Epithelial cell of proximal tubule (primary cell): ENCODE measurements around the gene SETX. TPM values are rescaled to one million over a fixed set of nuclear protein-coding genes. Genes with fewer than 3 reads are reported as not detected.
"Not testable (repeated sequence)": the region's sequence is repeated elsewhere in the genome, so short reads cannot be mapped to it uniquely, and the experiment has no call there.

Experiments
- DNase-seq: peaks from one replicate; pipeline ENCODE4 v3.0.0-alpha.2; 2011; ENCODE audit warnings: low read depth
- H3K4me3 ChIP-seq: 2 replicates; pipeline ENCODE4 v1.5.1; 2011; ENCODE audit warnings: low read depth, mild to moderate bottlenecking, low read length
- CTCF ChIP-seq: conservative IDR thresholded peaks from 2 replicates; pipeline ENCODE4 v1.5.1; 2012; ENCODE audit warnings: low read depth, mild to moderate bottlenecking, low read length
- total RNA-seq: library from RNA; depleted of rRNA; stranded (reverse); fragments of >200 nt; gene quantifications from 2 replicates; pipeline ENCODE4 v1.2.3, GENCODE V29; 2015

SETX gene
- total RNA-seq, 1 donor from 2014 or later, result 34.7 TPM

- TF ChIP-seq CTCF, result no peak
- H3K4me3 ChIP-seq, result no peak overlapping the region
- no peak for DNase-seq
Observed at GRCh38 chr9:132288966-132289365, 65.8 kb downstream of the SETX start.

GRCh38 chr9:132288361-132288760 is 66.4 kb downstream of the SETX start:
- no peak for DNase-seq
- TF ChIP-seq CTCF, result no peak
- no peak overlapping the region for H3K4me3 ChIP-seq

- TF ChIP-seq CTCF, result no peak
- no peak overlapping the region for H3K4me3 ChIP-seq
- DNase-seq, result no peak
Observed at GRCh38 chr9:132287256-132287760, 67.5 kb downstream of the SETX start.

- no peak overlapping the region for H3K4me3 ChIP-seq
- no peak for TF ChIP-seq CTCF
- DNase-seq, result no peak
Observed at GRCh38 chr9:132283863-132284262, 70.9 kb downstream of the SETX start.

- TF ChIP-seq CTCF, result no peak
- DNase-seq, result no peak
- no peak overlapping the region for H3K4me3 ChIP-seq
Observed at GRCh38 chr9:132283165-132283564, 71.6 kb downstream of the SETX start.

- no peak for DNase-seq
- no peak overlapping the region for H3K4me3 ChIP-seq
- TF ChIP-seq CTCF, result no peak
Observed at GRCh38 chr9:132274861-132275260, 79.9 kb downstream of the SETX start.

GRCh38 chr9:132269704-132270516 is 84.9 kb downstream of the SETX start:
- H3K4me3 ChIP-seq, result not testable (repeated sequence)
- peak; percentile 26 for DNase-seq
